GM10266 (cell line): ENCODE measurements around the gene HOXC5.

Source experiments
- DNase-seq: peaks from one replicate; pipeline ENCODE4 v3.0.0; 2012; ENCODE audit errors: extremely low spot score
- CTCF ChIP-seq: IDR thresholded peaks from 2 replicates; pipeline ENCODE4 v1.5.1; 2012; ENCODE audit warnings: mild to moderate bottlenecking, low read depth; ENCODE audit not compliant: control insufficient read depth, insufficient read depth; ENCODE audit errors: missing control alignments

The HOXC5 gene

DNA sequence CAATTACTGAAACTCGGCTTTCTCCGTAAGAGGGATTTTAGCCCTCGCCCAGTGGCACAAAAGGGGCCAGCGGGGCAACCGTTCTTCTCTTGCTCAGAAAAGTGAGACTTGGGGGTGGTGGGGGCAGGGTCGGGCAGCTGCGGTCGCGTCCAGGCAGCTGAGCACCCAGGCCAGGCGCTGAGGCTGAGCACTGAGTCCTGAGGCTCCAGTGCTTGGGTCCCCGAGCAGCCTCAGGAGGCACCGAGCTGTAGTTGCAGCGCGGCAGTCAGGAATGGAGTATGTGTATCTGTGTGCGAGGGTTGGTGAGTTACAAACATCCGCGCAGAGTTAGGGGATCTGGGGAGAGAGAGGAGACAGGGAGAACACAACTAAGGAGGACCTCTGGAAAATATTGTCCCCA lies 8.7 kb upstream of the HOXC5 start:
- no peak for TF ChIP-seq CTCF
- DNase-seq = no peak

GRCh38 chr12:54024581-54025305 lies 8.1 kb upstream of the HOXC5 start:
- DNase-seq = no peak
- no peak for TF ChIP-seq CTCF

GRCh38 chr12:54025499-54026405 lies 7.1 kb upstream of the HOXC5 start:
- no peak for TF ChIP-seq CTCF
- DNase-seq = no peak

DNA sequence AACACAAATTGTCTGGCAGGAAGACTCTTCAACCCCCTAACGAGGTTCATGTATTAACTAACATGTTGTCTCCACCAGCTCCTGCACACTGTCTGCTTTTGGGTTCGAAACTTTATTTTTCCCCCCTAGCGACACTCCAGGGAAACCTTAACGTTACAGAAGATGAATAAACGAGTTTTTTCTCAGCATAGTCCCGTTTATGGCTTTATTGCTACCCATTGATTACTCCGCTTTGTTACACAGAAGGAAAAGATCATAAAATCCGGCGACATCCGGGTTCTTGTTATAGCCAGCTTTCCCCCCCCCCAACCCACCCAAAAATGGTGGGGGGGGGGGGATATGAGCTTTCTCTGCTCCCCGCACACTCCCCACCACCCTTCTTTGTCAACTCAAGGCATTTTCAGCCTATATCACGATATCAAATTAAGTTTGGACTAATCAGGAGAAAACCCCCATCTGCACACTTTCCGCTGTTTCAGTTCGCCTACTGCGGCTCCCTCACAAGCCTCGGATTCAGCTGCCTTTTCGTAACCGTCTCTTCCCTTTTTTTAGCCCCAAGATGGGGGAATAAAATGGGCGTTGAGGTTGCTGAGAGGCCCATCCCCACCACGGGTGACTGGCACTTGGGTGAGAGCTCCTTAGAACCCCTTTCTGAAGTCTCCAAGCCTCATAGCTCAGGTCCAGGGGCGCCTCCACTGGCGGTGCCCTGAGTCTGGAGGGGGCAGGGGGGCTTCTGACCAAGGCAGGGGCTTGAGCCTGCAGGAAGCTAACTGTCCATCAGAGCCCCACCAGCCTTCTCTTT lies 6.0 kb upstream of the HOXC5 start:
- DNase-seq = no peak
- no peak for TF ChIP-seq CTCF

GRCh38 chr12:54027442-54027786 lies 5.4 kb upstream of the HOXC5 start:
- DNase-seq = no peak

More at GRCh38 chr12:54027442-54027786, 5.4 kb upstream of the HOXC5 start:
- TF ChIP-seq CTCF = no peak
